GM12878 (cell line): Measurements from ENCODE around the gene BMP7. TPM values are rescaled to one million over a fixed set of nuclear protein-coding genes. Genes with fewer than 3 reads are reported as not detected.

Experiments used
- ATAC-seq: fragments of 200-7000 bp; cut with Tn5 transposase; 3 replicates; pipeline ENCODE4 v1.9.1; 2020; ENCODE audit warnings: mild to moderate bottlenecking, moderate library complexity
- BruUV-seq: library from RNA; stranded (reverse); fragments of 400-500 nt; replicated peaks from 2 replicates; lab custom pipeline; 2021; lab: Mats Ljungman, UMichigan
- CTCF ChIA-PET: fragments of 300-600 bp; sonication (Branson Sonifier 250); formaldehyde crosslinking; extraction: SDS; loops from one replicate; lab custom pipeline; 2021; ENCODE audit warnings: inconsistent platforms; lab: Yijun Ruan, JAX
- POLR2A ChIA-PET: fragments of 350-600 bp; formaldehyde crosslinking; extraction: SDS; loops from one replicate; lab custom pipeline; 2021; ENCODE audit warnings: inconsistent platforms; lab: Charles Lee
- RAD21 ChIA-PET: fragments of 300-600 bp; sonication (Branson Sonifier 250); formaldehyde crosslinking; loops from one replicate; lab custom pipeline; 2023; ENCODE audit warnings: antibody characterized with exemption; ENCODE audit not compliant: unreplicated experiment; lab: Charles Lee
- SMC1A ChIA-PET: fragments of 300-600 bp; sonication (Branson Sonifier 250); formaldehyde crosslinking; loops from one replicate; lab custom pipeline; 2023; ENCODE audit not compliant: unreplicated experiment, uncharacterized antibody; lab: Charles Lee
- DNase-seq: peaks from one replicate; pipeline ENCODE4 v3.0.0-alpha.2; 2011; ENCODE audit warnings: low read depth, low spot score
- FAIRE-seq: peaks from 3 replicates; lab custom pipeline; 2011; peaks lifted over from hg19 to GRCh38; lab: Jason Lieb, UNC
- H2AFZ ChIP-seq: 2 replicates; pipeline ENCODE4 v1.6.0; 2011; ENCODE audit warnings: low read depth, low read length, control low read depth; ENCODE audit not compliant: control insufficient read depth
- H3K27ac ChIP-seq: 2 replicates; pipeline ENCODE4 v1.5.1; 2011; ENCODE audit warnings: control low read depth; ENCODE audit not compliant: control insufficient read depth, insufficient read depth
- H3K27me3 ChIP-seq, 2 experiments: replicated peaks in 1 of 2; 2 replicates each; pipeline versions ENCODE4 v1.6.0 to v1.6.1; 2011; ENCODE audit warnings: low read length in 1 of 2; ENCODE audit not compliant: control insufficient read depth in 2 of 2, insufficient read depth in 2 of 2
- H3K36me3 ChIP-seq, 2 experiments: 2 replicates each; pipeline ENCODE4 v1.5.1; 2011; ENCODE audit warnings: low read length in 1 of 2; ENCODE audit not compliant: control insufficient read depth in 2 of 2, insufficient read depth in 2 of 2
- H3K4me1 ChIP-seq: 2 replicates; pipeline ENCODE4 v1.6.1; 2011; ENCODE audit warnings: mild to moderate bottlenecking, low read length, moderate library complexity, mixed read lengths; ENCODE audit not compliant: control insufficient read depth, insufficient read depth
- H3K4me2 ChIP-seq: 2 replicates; pipeline ENCODE4 v1.6.0; 2011; ENCODE audit warnings: control low read depth; ENCODE audit not compliant: control insufficient read depth, insufficient read depth
- H3K4me3 ChIP-seq: fragments of 200-600 bp; sonication (generic); 2 replicates; pipeline ENCODE4 v1.5.1; 2016
- H3K79me2 ChIP-seq: 2 replicates; pipeline ENCODE4 v1.6.0; 2011; ENCODE audit warnings: low read length; ENCODE audit not compliant: control insufficient read depth, insufficient read depth
- H3K9ac ChIP-seq: 2 replicates; pipeline ENCODE4 v1.8.0; 2011; ENCODE audit warnings: low read length, control low read depth, mixed read lengths; ENCODE audit not compliant: control insufficient read depth, insufficient read depth
- H3K9me3 ChIP-seq: replicated peaks from 3 replicates; pipeline ENCODE4 v1.5.1; 2011; ENCODE audit warnings: mild to moderate bottlenecking, low read length; ENCODE audit not compliant: control insufficient read depth, insufficient read depth
- H4K20me1 ChIP-seq: 2 replicates; pipeline ENCODE4 v1.6.0; 2011; ENCODE audit not compliant: control insufficient read depth, insufficient read depth
- ETV6 ChIP-seq, 2 experiments: fragments of 450-650 bp in 1 of 2; IDR thresholded peaks in 1 of 2; conservative IDR thresholded peaks in 1 of 2; 2 replicates each; pipeline ENCODE4 v1.6.1; 2014; ENCODE audit warnings: antibody characterized with exemption in 1 of 2, borderline replicate concordance in 1 of 2, low read depth in 1 of 2, mild to moderate bottlenecking in 1 of 2, moderate library complexity in 1 of 2
- HCFC1 ChIP-seq: fragments of 150-350 bp; IDR thresholded peaks from 2 replicates; pipeline ENCODE4 v1.6.1; 2014; ENCODE audit warnings: low read length
- NFXL1 ChIP-seq: fragments of 450-650 bp; IDR thresholded peaks from 2 replicates; pipeline ENCODE4 v1.6.1; 2017; ENCODE audit warnings: antibody characterized with exemption, mild to moderate bottlenecking, borderline replicate concordance
- ZNF274 ChIP-seq: IDR thresholded peaks from one replicate; pipeline ENCODE4 v1.8.0; 2011; ENCODE audit not compliant: insufficient read length, insufficient read depth
- WGBS: methylation state at CpG from one replicate; pipeline ENCODE4 v1.1.6; 2016; ENCODE audit warnings: low lambda C conversion rate; ENCODE audit not compliant: insufficient replicate concordance, insufficient coverage; ENCODE audit errors: missing lambda C conversion rate; 5-methylcytosine and 5-hydroxymethylcytosine counted together
- in situ Hi-C: fragments of 300-500 bp; cut with MboI; formaldehyde crosslinking; loops from 9 replicates; pipeline ENCODE4 v1.14.3; 2018; ENCODE audit warnings: mixed read lengths
- intact Hi-C: fragments of 100-400 bp; cut with micrococcal nuclease; formaldehyde crosslinking; loops from one replicate; pipeline ENCODE4 v1.14.2; 2022; ENCODE audit not compliant: unreplicated experiment
- polyA plus RNA-seq, 11 experiments: library from polyadenylated mRNA; depleted of rRNA in 4 of 11; unstranded in 6 of 11; stranded (reverse) in 5 of 11; fragments of >200 nt; fragmentation: Nextera tagmentation in 4 of 11; fragmentation: Illumina TruSeq in 1 of 11; extraction: Ambion mirVana in 4 of 11; extraction: Trizol in 1 of 11; gene quantifications; 1 replicate in 1 of 11; 2 replicates in 10 of 11; pipeline versions ENCODE4 v1.2.1 to v1.2.3, GENCODE V29; 2011 to 2016; ENCODE audit warnings: inconsistent platforms in 2 of 11, missing spikeins in 2 of 11, low read depth in 1 of 11
- total RNA-seq, 4 experiments: library from RNA; depleted of rRNA in 3 of 4; stranded (reverse); fragments of >200 nt in 3 of 4; fragmentation: Illumina TruSeq in 1 of 4; extraction: Trizol in 1 of 4; gene quantifications; 2 replicates each; pipeline versions ENCODE4 v1.2.1 to v1.2.3, GENCODE V29; 2013 to 2021
- TF ChIP-seq, protein P1 (sequence below): IDR thresholded peaks from 2 replicates; pipeline ENCODE4 v1.6.1; 2012; ENCODE audit warnings: low read depth, low read length, improper control_type of control experiment

Gene BMP7
- total and polyA plus RNA-seq, 10 of the 15 experiments (the other 5 are each of a cell fraction or from before 2014, with no cell fraction given) = 0.18 to 0.51 (median 0.28) TPM; not detected in 7

DNA sequence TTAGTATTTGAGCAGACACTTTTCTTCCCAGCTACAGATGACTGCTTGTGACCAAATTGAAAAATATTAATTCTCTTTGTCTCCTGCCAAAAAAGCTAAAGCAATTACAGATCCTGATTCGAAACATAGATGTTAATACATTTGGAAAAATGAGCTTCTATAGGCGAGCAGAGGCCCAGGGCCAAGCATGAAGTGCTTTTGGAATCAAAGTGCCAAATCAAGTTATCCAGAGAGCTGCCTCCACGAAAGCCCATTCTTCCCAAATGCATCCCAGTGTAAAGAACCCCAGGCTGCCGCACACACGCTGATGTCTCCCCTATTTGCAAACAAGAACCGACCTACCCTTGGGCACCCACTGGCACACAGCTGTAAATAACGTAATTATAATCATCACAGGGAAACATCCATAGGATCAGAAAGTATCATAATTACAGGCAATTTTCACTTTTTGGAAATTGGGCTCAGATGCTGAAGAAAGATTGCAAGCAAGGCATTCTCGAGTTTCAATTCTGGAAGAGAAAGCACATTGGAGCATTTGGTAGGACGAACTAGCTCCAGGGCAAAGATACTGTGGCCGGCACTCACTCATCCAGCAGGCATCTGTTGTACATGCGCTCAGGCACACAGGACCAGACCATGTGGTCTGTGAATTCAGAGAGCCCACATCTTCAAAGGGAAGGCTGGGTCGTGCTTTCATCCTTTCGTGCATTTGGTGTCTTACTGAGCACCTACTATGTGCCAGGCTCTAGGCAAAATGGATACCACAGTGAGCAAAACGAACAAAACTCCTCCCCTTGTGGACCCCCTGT lies 45.9 kb downstream of the BMP7 start:
- intact Hi-C loops (no loop called here), in situ Hi-C loops (no loop called here)
- Histone ChIP-seq H3K4me3 (no peak overlapping the region), H3K4me2 (no peak overlapping the region), H3K27ac (no peak overlapping the region), H3K36me3 (no peaks in the 10 kb centered on the region), H4K20me1 (no peaks in the 10 kb centered on the region), H3K4me1 (no peaks in the 10 kb centered on the region)
- no TSS peak for BruUV-seq
- FAIRE-seq (no peak), ATAC-seq (no peak)
- RAD21 ChIA-PET = no interaction called here
- CTCF ChIA-PET = no interaction called here
- TF ChIP-seq HCFC1 (no peak), ZNF274 (no peak), ETV6 (conservative IDR thresholded peaks at IDR 0.05 in 1 of 2, IDR thresholded peaks at IDR 0.05 in 1 of 2; ENCODE audit: borderline replicate concordance in 1 of 2, low read depth in 1 of 2) (peak in 1 of 2 experiments; percentile 94; a peak in 1 of 4 replicates), NFXL1 (peak; percentile 58; the same call in 1 of the 2 replicates)
- TF ChIP-seq, protein P1, sequence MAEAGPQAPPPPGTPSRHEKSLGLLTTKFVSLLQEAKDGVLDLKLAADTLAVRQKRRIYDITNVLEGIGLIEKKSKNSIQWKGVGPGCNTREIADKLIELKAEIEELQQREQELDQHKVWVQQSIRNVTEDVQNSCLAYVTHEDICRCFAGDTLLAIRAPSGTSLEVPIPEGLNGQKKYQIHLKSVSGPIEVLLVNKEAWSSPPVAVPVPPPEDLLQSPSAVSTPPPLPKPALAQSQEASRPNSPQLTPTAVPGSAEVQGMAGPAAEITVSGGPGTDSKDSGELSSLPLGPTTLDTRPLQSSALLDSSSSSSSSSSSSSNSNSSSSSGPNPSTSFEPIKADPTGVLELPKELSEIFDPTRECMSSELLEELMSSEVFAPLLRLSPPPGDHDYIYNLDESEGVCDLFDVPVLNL = no peak
- TF ChIP-seq, all 136 proteins: peak for 2
- ChIA-PET POLR2A (no interaction called here), SMC1A (no interaction called here)
- Histone ChIP-seq H3K9me3 (no peaks in the 10 kb centered on the region), H3K27me3 (no peaks in the 10 kb centered on the region; a peak in 1 of 4 replicates), H2AFZ (no peak overlapping the region), H3K9ac (no peak overlapping the region), H3K79me2 (no peaks in the 10 kb centered on the region)
- no peak for DNase-seq
- WGBS = 15% methylated on average over 14 of the region's 14 CpGs
